HG03196 (cell line): ENCODE measurements around the gene CCDC97.
"Not testable (repeated sequence)": the region's sequence is repeated elsewhere in the genome, so short reads cannot be mapped to it uniquely, and the experiment has no call there.

ENCODE experiments used
- ATAC-seq: cut with Tn5 transposase; IDR thresholded peaks from one replicate; pipeline ENCODE4 v1.9.1; 2021; ENCODE audit not compliant: unreplicated experiment

The CCDC97 gene

GRCh38 chr19:41362143-41362847, 52.3 kb downstream of the CCDC97 start:
- ATAC-seq = no peak

DNA sequence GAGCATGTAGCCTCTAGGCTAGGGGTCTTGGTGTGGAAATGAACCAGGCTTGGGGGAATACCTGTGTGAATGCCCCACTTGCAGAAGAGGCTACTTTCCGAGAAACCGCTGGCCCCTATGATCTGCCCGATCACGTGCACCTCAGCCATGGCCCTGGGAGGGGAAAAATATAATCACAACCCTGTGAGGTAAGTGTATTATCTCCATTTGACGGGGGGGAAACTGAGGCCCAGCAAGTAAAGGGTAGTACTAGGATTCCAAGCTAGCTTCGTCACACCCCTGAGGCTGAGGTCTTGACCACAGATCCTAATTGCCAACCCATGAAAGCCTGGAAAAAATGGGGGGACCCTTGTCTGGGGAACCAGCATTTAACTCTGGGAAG, 53.4 kb downstream of the CCDC97 start:
- ATAC-seq = no peak

DNA sequence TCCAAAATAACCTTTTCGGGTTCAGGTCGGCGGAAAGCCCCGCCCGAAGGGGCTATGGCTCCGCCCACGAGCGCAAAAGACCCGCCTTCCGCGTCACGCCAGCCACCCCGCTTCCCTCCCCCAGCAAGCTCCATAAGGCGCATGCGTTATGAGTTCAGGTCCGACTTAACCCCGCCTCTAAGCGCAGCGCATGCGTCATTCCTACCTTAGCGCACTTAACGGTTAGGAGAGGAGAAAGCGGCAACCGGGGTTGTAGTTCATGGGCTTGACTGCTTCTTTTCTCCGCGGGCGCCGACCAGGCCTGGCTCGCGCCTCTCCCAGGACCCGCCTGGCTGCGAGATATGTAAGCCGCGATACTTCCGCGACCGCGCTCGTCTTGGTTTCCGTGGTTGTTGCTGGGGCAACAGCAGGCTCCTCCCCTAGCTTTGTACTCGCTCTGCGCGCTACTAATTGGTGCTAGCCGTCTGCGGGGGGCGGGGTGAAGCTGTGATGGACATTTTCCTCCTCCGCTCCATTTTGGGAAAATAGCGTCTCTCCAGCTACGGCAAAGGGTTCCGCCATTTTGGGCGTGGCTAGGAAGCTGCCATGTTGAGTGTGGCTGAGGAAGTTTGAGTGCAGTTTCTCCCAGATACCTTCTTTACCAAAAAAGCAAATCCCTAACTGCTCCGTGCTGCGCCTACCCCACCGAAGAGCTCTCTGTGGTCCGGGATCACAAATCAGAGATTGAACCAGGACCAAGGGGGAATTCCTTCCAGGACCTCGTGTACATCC, 54.0 kb downstream of the CCDC97 start, which contains the start of gene B9D2:
Gene B9D2, minus strand, starts transcription at position 397 of the 771 bp plus-strand sequence. CDS start 630 bp downstream, outside the sequence.
- peak; percentile 71 for ATAC-seq

DNA sequence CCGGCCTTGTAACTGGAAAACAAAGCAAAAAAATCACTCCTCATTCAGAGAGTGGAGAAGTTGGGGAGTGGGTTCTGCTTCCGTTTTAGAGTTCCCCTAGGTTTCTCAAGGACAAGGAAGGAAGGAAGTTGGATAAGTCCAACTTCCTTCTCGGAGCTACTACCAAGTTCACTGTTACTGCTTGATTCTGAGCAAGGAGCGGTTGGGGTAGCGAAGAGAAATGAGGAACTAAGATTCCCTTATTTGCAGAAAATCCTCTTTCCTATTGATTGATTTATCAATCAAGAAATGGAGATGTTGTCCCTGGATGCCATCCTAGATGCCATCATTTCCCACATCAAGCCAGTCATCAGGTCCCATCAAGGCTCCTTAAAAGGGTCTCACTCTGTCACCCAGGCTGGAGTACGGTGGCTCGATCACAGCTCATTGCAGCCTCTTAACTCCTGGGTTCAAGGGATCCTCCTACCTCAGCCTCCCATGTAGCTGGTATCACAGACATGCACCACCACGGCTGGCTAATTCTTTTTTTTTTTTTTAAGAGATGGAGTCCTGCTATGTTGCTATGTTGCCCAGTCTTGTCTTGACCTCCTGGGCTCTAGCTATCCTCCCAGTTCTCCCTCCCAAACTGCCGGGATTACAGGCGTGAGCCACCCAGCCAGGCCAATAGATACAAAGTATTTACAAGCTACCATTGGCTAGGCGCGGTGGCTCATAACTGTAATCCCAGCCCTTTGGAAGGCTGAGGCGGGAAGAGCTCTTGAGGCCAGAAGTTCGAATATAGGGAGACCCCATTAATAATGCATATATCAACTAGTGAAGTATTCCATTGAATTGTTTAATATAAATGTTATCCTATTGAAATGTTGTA, 54.8 kb downstream of the CCDC97 start:
- ATAC-seq = no peak

DNA sequence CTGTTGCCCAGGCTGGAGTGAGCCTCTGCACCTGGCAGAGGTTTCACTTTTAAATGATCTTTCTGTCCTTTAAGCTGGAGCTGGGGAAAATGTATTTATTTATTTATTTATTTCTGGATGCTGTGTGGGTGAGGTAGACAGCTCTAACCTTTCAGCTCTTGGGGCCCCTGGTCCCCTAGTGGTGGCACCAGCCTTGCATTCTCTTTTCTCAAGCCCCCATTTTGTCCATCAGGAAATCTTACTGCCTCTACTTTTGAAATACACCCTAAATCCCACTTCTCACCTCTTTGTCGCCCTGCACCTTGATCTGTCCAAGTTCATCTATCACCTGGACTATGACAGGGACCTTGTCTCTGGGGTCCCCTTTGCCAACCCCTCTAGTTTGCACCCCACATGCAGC, 56.1 kb downstream of the CCDC97 start:
- no peak for ATAC-seq

DNA sequence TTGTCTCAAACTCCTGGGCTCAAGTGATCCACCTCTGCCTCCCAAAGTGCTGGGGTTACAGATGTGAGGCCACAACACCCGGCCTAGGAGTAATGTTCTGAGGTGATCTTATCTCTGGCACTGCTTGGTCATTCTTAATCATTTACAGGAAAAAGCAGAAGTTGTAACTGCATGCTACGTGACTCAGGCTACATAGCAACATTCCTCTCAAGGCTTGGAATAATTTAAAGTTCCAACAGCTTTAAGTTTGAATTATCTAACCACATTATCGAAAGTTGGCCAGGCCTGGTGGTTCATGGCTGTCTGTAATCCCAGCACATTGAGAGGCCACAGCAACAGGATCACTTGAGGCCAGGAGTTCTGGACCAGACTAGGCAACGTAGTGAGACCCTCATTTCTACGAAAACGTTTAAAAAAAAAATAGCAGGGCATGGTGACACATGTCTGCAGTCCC, 57.9 kb downstream of the CCDC97 start:
- ATAC-seq = no peak

DNA sequence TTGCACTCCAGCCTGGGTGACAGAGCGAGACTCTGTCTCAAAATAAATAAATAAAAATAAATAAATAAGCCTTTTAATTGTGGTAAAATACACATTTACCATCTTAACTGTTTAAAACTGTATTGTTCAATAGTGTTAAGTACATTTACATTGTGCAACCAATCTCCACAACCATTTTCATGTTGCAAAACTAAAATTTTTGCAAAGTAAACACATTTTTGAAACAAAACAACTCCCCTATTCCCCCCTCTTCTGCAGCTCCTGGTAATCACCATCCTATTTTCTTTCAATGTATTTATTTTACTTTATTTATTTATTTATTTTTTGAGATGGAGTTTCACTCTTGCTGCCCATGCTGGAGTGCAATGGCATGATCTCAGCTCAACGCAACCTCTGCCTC, 59.8 kb downstream of the CCDC97 start:
- no peak for ATAC-seq

- not testable (repeated sequence) for ATAC-seq
These were observed 61.1 kb downstream of the CCDC97 start for GRCh38 chr19:41371119-41371518.

GRCh38 chr19:41371541-41371940, 61.6 kb downstream of the CCDC97 start:
- no peak for ATAC-seq

- ATAC-seq = no peak
These were observed 62.5 kb downstream of the CCDC97 start for GRCh38 chr19:41372501-41372900.

DNA sequence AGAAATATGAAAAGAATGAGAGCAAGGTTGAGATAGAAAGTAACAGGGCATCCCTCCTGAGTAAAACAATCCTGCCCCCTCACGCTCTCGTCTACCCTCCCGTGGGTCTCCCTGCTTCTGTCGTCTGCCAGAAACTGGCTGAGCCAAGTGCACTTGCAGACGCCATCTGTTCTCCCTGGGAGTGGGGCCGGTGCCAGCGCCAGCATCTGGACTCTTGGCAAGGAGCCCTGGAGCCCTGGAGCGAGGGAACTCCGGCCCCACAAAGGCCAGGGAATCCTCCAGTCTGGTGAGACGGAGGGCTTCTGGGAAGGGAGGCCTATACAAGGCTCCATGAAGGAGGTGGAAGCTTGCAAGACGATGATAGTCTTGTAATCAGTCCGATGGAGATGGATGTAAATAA, 64.0 kb downstream of the CCDC97 start:
- ATAC-seq = no peak
